ENCODE data around the gene RALGPS1. TPM values are rescaled to one million over a fixed set of nuclear protein-coding genes. Genes with fewer than 3 reads are reported as not detected.

RALGPS1 gene
- total RNA-seq, 1 donor from 2014 or later = 30.7 TPM

GRCh38 chr9:127168756-127169574 lies 254.4 kb downstream of the RALGPS1 start:
- no peaks in the 10 kb centered on the region for H3K27me3 ChIP-seq
- no peaks in the 10 kb centered on the region for H4K20me1 ChIP-seq (ENCODE audit: low read depth)
- no peak overlapping the region for H3K4me3 ChIP-seq
- TF ChIP-seq EZH2 (IDR thresholded peaks at IDR 0.05) = no peak
- TF ChIP-seq EZH2phosphoT487 (IDR thresholded peaks at IDR 0.05) = no peak
- TF ChIP-seq, protein P1, sequence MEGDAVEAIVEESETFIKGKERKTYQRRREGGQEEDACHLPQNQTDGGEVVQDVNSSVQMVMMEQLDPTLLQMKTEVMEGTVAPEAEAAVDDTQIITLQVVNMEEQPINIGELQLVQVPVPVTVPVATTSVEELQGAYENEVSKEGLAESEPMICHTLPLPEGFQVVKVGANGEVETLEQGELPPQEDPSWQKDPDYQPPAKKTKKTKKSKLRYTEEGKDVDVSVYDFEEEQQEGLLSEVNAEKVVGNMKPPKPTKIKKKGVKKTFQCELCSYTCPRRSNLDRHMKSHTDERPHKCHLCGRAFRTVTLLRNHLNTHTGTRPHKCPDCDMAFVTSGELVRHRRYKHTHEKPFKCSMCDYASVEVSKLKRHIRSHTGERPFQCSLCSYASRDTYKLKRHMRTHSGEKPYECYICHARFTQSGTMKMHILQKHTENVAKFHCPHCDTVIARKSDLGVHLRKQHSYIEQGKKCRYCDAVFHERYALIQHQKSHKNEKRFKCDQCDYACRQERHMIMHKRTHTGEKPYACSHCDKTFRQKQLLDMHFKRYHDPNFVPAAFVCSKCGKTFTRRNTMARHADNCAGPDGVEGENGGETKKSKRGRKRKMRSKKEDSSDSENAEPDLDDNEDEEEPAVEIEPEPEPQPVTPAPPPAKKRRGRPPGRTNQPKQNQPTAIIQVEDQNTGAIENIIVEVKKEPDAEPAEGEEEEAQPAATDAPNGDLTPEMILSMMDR (IDR thresholded peaks at IDR 0.05) = no peak
- H3K27me3 Mint-ChIP-seq (ENCODE audit: insufficient read depth, low read depth) = peaks cover 6% of the 10 kb centered on the region
- no peak overlapping the region for H3K4me2 ChIP-seq
- peaks cover 2% of the 10 kb centered on the region for H3K36me3 Mint-ChIP-seq
- DNase-seq (ENCODE audit: low spot score) = no peak
- no peak overlapping the region for H2AFZ ChIP-seq (replicated peaks)
- peaks cover 8% of the 10 kb centered on the region for H3K4me1 ChIP-seq
- no peak overlapping the region for H3K4me3 Mint-ChIP-seq
- no peaks in the 10 kb centered on the region for H3K79me2 ChIP-seq (ENCODE audit: low read depth)
- H3K9me3 Mint-ChIP-seq = no peaks in the 10 kb centered on the region
- H3F3A ChIP-seq (ENCODE audit: low read depth) = no peaks in the 10 kb centered on the region
- H3K9ac ChIP-seq = no peak overlapping the region
- no peaks in the 10 kb centered on the region for H3K36me3 ChIP-seq
- peaks cover 13% of the 10 kb centered on the region for H3K4me1 Mint-ChIP-seq
- H3K9me3 ChIP-seq (ENCODE audit: low read depth) = no peaks in the 10 kb centered on the region
- H3K27ac ChIP-seq = no peak overlapping the region
- H3K27ac Mint-ChIP-seq = no peak overlapping the region

DNA sequence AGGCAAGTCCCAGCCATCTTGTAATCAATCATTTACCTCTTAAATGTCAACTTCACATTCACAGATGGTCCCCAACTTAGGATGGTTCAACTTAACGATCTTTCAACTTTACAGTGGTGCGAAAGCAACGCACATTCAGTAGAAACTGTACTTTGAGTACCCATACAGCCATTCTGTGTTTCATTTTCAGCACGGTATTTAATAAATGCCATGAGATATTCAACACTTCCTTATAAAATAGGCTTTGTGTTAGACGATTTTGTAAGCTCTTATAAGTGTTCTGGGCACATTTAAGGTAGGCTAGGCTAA lies 254.9 kb downstream of the RALGPS1 start:
- Histone ChIP-seq H3K4me3 (no peak overlapping the region), H3K27me3 (no peaks in the 10 kb centered on the region), H3K4me2 (no peak overlapping the region), H4K20me1 (ENCODE audit: low read depth) (no peaks in the 10 kb centered on the region), H3K9ac (no peak overlapping the region), H2AFZ (replicated peaks) (no peak overlapping the region), H3F3A (ENCODE audit: low read depth) (no peaks in the 10 kb centered on the region), H3K4me1 (peaks cover 8% of the 10 kb centered on the region), H3K27ac (no peak overlapping the region), H3K9me3 (ENCODE audit: low read depth) (no peaks in the 10 kb centered on the region), H3K36me3 (no peaks in the 10 kb centered on the region), H3K79me2 (ENCODE audit: low read depth) (no peaks in the 10 kb centered on the region)
- peaks cover 2% of the 10 kb centered on the region for H3K36me3 Mint-ChIP-seq
- peaks cover 6% of the 10 kb centered on the region for H3K27me3 Mint-ChIP-seq (ENCODE audit: insufficient read depth, low read depth)
- H3K4me1 Mint-ChIP-seq = peaks cover 13% of the 10 kb centered on the region
- no peak overlapping the region for H3K4me3 Mint-ChIP-seq
- no peak for DNase-seq (ENCODE audit: low spot score)
- no peak overlapping the region for H3K27ac Mint-ChIP-seq
- TF ChIP-seq EZH2phosphoT487 (IDR thresholded peaks at IDR 0.05) (no peak), EZH2 (IDR thresholded peaks at IDR 0.05) (no peak)
- TF ChIP-seq, protein P1 (IDR thresholded peaks at IDR 0.05) = no peak
- no peaks in the 10 kb centered on the region for H3K9me3 Mint-ChIP-seq

GRCh38 chr9:127170103-127170502 lies 255.5 kb downstream of the RALGPS1 start:
- H3K27me3 ChIP-seq = no peaks in the 10 kb centered on the region
- H3K4me3 Mint-ChIP-seq = no peak overlapping the region
- H3K9me3 Mint-ChIP-seq = no peaks in the 10 kb centered on the region

More at GRCh38 chr9:127170103-127170502, 255.5 kb downstream of the RALGPS1 start:
- Mint-ChIP-seq H3K27ac (no peak overlapping the region), H3K36me3 (peaks cover 2% of the 10 kb centered on the region), H3K4me1 (peaks cover 10% of the 10 kb centered on the region), H3K27me3 (ENCODE audit: insufficient read depth, low read depth) (peaks cover 6% of the 10 kb centered on the region)
- no peak overlapping the region for H2AFZ ChIP-seq (replicated peaks)
- TF ChIP-seq EZH2phosphoT487 (IDR thresholded peaks at IDR 0.05) = no peak
- TF ChIP-seq EZH2 (IDR thresholded peaks at IDR 0.05) = no peak
- TF ChIP-seq, protein P1 (IDR thresholded peaks at IDR 0.05) = no peak
- no peaks in the 10 kb centered on the region for H3F3A ChIP-seq (ENCODE audit: low read depth)
- peaks cover 6% of the 10 kb centered on the region for H3K4me1 ChIP-seq
- no peaks in the 10 kb centered on the region for H4K20me1 ChIP-seq (ENCODE audit: low read depth)
- no peak overlapping the region for H3K4me3 ChIP-seq
- no peak overlapping the region for H3K27ac ChIP-seq
- no peaks in the 10 kb centered on the region for H3K79me2 ChIP-seq (ENCODE audit: low read depth)
- H3K4me2 ChIP-seq = no peak overlapping the region
- no peak for DNase-seq (ENCODE audit: low spot score)
- H3K9ac ChIP-seq = no peak overlapping the region
- no peaks in the 10 kb centered on the region for H3K9me3 ChIP-seq (ENCODE audit: low read depth)
- H3K36me3 ChIP-seq = no peaks in the 10 kb centered on the region
